Motor neuron (in vitro differentiated cells): ENCODE measurements around the gene NSFL1C. TPM values are rescaled to one million over a fixed set of nuclear protein-coding genes. Genes with fewer than 3 reads are reported as not detected.
"Not testable (repeated sequence)": the region's sequence is repeated elsewhere in the genome, so short reads cannot be mapped to it uniquely, and the experiment has no call there.

Experiments
- ATAC-seq, 8 experiments: fragments of 200-7000 bp; cut with Tn5 transposase; replicated peaks in 6 of 8; 2 replicates each; pipeline ENCODE4 v1.8.0; 2021; ENCODE audit warnings: mild to moderate bottlenecking in 8 of 8, moderate library complexity in 8 of 8
- H3K27ac ChIP-seq, 2 donors: fragments of 250-450 bp; sonication (Bioruptor Pico); 2 replicates each; pipeline ENCODE4 v1.9.0; 2021; ENCODE audit warnings: antibody characterized with exemption in 2 of 2, mild to moderate bottlenecking in 2 of 2, moderate library complexity in 1 of 2
- H3K4me1 ChIP-seq, 2 donors: fragments of 250-450 bp; sonication (Bioruptor Pico); replicated peaks in 1 of 2; 2 replicates each; pipeline ENCODE4 v1.6.1; 2021; ENCODE audit warnings: antibody characterized with exemption in 2 of 2, mild to moderate bottlenecking in 2 of 2, moderate library complexity in 1 of 2
- H3K4me3 ChIP-seq, 5 donors: fragments of 250-450 bp; sonication (Bioruptor Pico); 2 replicates each; pipeline ENCODE4 v1.9.0; 2021; ENCODE audit warnings: antibody characterized with exemption in 5 of 5, mild to moderate bottlenecking in 5 of 5, moderate library complexity in 4 of 5
- WGBS, 10 experiments: fragments of 450-650 bp; shearing (Covaris generic); methylation state at CpG; one replicate each; pipeline ENCODE4 v1.0.0; 2022; 5-methylcytosine and 5-hydroxymethylcytosine counted together
- in situ Hi-C, 9 experiments: fragments of 400-800 bp; cut with MboI; loops; one replicate each; pipeline ENCODE4 v1.15.0; 2021; ENCODE audit warnings: low sequenced_read_pairs in 9 of 9, low pct_unique_long_range_greater_than_20kb in 2 of 9; ENCODE audit not compliant: unreplicated experiment in 9 of 9
- total RNA-seq, 8 experiments: library from RNA; unstranded; fragments of 300-600 nt; gene quantifications; 2 replicates each; pipeline versions ENCODE4 v1.2.3 to v1.2.4, GENCODE V29; 2022

The NSFL1C gene
- 10 to 100 TPM; 40.7 to 65.6 (median 58.2) TPM for total RNA-seq

DNA sequence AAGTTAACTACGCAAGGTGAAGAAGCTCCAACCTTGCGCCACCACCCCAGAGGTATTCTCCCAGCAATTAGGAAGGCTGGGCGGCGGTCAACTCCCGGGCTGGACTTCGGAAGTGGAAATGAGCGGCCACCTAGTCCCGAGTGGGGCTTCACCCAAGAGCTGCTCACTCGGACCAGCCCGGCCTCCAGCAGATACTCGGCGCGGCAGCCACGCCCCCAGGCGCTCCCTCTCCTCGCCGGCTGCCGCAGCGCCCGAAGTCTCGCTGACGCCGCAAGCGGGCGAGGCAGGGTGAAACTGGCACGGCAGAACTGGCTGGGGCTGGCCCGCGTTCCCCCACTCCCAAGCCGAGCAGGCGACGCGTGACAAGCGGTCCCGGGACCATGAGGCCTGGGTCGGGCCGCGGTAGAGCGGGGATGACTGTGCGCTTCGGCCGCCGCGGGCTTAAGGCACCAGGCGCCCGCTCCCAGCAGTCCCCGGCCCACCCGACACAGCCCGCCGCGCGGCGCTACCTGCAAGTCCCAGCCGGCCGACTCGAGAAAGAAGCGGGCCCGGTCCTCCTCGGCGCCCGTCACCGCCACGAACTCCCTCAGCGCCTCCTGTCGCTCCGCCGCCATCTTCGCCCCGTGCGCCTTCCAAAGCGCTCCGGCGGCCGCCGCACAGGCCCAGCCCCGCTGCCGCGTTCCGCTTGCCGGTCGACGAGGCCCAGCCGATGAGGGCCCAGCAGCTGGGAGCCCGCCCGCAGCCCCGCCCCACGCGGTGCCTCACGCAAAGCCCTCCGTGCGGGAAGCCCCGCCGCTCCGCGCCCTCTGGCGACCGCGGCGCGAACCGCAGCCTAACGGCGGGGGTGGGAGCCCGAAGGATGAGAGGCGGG lies at the start of gene NSFL1C:
NSFL1C (minus strand) TSS at position 639 of the 871 bp plus-strand sequence; CDS start at position 614, 25 bp downstream.
- 0 to 7% (median 0%) methylated on average over 1 to 19 of the region's 104 CpGs; no CpG with 5 or more reads in 2 of the 10 experiments for WGBS, 10 experiments
- peak within 1 kb of the TSS; percentile 85 to 98 for H3K27ac ChIP-seq
- peaks cover 9 to 11% of the 10 kb centered on the region in 2 donors for H3K4me1 ChIP-seq
- ATAC-seq = peak; percentile 71 to 97 (median 93)
- peak within 1 kb of the TSS; percentile 82 to 99 (median 88) for H3K4me3 ChIP-seq
- in situ Hi-C loops = loop anchor here in 3 of 9 experiments (10.0 to 25.0 kb wide), 2 partner anchors 152 to 154 kb away; no protein-coding TSS in a partner anchor

GRCh38 chr20:1513801-1514200 lies 47.2 kb upstream of the NSFL1C start:
- 0 to 14% methylated on average over 1 of the region's 1 CpG; no CpG with 5 or more reads in 8 of the 10 experiments for WGBS, 10 experiments

DNA sequence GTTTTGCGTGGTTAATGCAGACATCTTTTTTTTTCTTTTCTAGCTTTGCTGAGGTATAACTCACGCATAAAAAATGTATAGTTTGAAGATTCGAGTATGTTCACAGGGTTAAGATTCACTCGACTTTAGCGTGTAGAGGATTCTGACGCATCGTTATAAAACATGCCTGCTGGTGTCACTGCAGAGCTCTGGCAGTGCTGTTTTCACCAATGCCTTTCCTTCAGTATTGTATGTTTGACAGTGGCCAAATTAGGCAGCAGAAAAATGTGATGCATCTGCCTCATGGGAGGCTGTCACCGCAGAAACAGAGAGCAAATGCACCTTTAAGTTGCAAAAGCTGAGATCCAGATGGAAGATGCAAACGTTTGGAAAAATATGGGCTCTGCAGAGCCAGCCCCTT lies 42.6 kb upstream of the NSFL1C start:
- no peaks in the 10 kb centered on the region for H3K4me1 ChIP-seq
- ATAC-seq = peak in 3 of 8 experiments; percentile 19 to 77 (median 43)
- WGBS, 10 experiments = 0 to 62% (median 13%) methylated on average over 2 to 9 of the region's 9 CpGs
- in situ Hi-C loops = loop anchor here in 1 of 9 experiments (25.0 kb wide), 1 partner anchor 253 kb away; no protein-coding TSS in a partner anchor
- H3K4me3 ChIP-seq = no peak overlapping the region
- H3K27ac ChIP-seq = no peak overlapping the region

More at GRCh38 chr20:1513801-1514200, 47.2 kb upstream of the NSFL1C start:
- no peak for ATAC-seq
- in situ Hi-C loops = loop anchor here in 1 of 9 experiments (25.0 kb wide), 1 partner anchor 248 kb away; no protein-coding TSS in a partner anchor
- Histone ChIP-seq H3K27ac (no peak overlapping the region), H3K4me3 (no peak overlapping the region), H3K4me1 (no peaks in the 10 kb centered on the region)

DNA sequence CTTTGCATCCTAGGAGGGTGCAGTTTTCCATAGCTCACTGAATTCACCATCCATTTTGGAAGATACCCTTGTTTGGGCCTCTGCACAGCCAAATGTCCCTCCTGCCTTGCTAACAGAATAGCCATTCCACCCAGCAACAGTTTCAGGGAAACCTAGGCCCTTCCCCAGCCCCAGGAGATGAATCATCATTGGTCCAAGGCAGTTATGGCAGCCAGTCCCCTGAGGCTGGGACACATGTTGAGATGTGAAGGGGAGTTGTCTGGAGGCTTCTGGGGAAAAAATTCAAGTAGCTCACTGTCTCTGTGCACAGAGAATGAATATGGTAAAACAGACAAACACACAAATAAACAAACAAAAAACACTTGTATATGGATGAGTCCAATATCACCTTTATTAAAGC lies 41.9 kb upstream of the NSFL1C start:
- Histone ChIP-seq H3K4me1 (no peaks in the 10 kb centered on the region), H3K4me3 (no peak overlapping the region), H3K27ac (no peak overlapping the region)
- in situ Hi-C loops = loop anchor here in 1 of 9 experiments (25.0 kb wide), 1 partner anchor 254 kb away; no protein-coding TSS in a partner anchor
- ATAC-seq = peak in 2 of 8 experiments; percentile 66 to 67

DNA sequence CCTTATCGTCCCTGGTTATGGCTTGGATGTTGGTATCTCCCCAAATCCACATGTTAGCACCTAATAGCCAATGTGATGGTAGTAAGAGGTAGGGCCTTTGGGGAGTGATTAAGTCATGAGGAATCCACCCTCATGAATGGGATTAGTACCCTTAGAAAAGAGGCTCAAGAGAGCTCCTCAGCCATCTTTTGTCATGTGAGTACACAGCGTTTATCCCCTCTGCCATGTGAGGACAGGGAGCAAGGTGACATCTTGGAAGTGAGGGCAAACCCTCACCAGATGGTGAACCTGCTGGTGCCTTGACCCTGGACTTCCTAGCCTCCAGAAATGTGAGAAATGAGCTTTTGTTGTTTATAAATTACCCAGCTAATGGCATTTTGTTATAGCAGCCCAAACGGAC lies 40.6 kb upstream of the NSFL1C start:
- 4 to 75% (median 31%) methylated on average over 1 to 3 of the region's 3 CpGs; no CpG with 5 or more reads in 3 of the 10 experiments for WGBS, 10 experiments
- Histone ChIP-seq H3K27ac (no peak overlapping the region), H3K4me3 (no peak overlapping the region), H3K4me1 (no peaks in the 10 kb centered on the region)
- ATAC-seq = no peak
- in situ Hi-C loops = loop anchor here in 1 of 9 experiments (25.0 kb wide), 1 partner anchor 255 kb away; no protein-coding TSS in a partner anchor

DNA sequence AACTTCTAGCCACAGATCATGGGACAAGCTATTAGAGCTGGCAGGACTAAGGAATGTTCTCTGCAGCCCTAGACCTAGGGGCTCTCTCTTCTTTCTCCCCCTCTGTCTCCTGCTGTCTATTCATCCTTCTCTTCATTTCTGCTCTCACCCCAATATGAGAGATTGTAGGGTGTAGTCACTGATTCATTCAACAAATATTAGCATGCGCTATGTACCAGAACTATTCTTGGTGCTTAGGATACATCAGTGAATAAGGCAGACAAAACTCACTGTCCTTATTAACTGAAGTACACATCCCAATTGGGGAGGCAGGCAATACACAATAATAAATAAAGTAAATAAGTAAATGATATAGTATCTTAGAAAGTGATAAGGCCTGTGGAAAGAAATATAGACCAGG lies 39.2 kb upstream of the NSFL1C start:
- Histone ChIP-seq H3K4me1 (no peaks in the 10 kb centered on the region), H3K4me3 (no peak overlapping the region), H3K27ac (no peak overlapping the region)
- ATAC-seq = peak in 2 of 8 experiments; percentile 32 to 41
- 17 to 100% (median 47%) methylated on average over 1 of the region's 1 CpG; no CpG with 5 or more reads in 6 of the 10 experiments for WGBS, 10 experiments
- in situ Hi-C loops = loop anchor here in 1 of 9 experiments (25.0 kb wide), 1 partner anchor 256 kb away; no protein-coding TSS in a partner anchor

DNA sequence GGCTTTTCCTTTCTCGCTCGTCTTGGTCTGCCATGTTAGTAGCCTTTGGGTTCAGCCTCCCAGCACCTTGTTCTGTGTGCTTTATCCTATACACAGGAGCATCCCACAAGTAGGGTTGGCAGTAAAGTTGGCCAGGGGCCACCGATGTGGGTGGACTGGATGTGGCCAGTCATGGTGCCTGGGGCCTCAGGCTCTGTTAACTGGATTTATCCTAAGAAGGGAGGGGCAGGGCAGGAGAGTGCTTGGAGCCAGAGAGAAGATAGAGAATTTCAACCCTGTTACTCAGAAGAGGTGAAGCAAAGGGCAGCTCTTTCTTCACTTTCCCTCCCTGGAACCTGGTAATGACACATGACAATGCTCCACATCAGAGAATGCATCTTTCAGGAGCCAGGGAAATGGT lies 38.7 kb upstream of the NSFL1C start:
- in situ Hi-C loops = loop anchor here in 1 of 9 experiments (25.0 kb wide), 1 partner anchor 257 kb away; no protein-coding TSS in a partner anchor
- WGBS, 10 experiments = 18 to 100% (median 70%) methylated on average over 1 to 3 of the region's 3 CpGs; no CpG with 5 or more reads in 3 of the 10 experiments
- Histone ChIP-seq H3K4me3 (no peak overlapping the region), H3K4me1 (no peaks in the 10 kb centered on the region), H3K27ac (no peak overlapping the region)
- peak in 2 of 8 experiments; percentile 58 to 60 for ATAC-seq

DNA sequence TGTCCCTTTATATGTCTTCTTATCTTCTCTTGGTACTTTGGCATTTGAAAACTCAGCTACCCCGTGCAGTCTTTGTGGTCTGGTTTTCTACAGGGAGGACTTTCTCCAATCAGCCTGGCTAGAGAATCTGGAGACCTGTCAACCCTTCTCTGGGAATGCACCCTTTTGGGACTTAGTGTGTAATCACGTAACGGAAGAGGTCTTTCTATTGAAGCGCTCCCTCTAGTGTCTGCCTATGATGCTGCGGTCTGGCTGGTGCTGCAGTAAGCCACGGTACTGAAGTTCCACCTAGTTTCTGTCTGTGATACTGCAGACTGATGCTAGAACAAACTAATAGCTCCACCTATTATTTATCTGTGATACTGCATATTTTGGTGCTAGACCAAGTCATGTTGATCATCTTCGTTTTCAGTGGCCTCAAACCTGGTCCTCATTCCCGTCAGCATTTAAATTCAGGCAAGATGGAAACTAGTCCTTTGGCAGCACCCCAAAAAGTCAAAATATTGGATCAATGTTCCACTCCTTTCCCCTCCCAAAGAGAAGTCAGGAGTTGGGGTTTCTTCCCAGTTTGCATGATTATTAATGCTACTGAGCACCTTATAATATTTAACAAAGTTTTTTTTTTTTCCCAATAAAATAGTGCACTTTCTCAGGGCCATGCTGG lies 37.0 kb upstream of the NSFL1C start:
- Histone ChIP-seq H3K27ac (no peak overlapping the region), H3K4me1 (no peaks in the 10 kb centered on the region), H3K4me3 (no peak overlapping the region)
- in situ Hi-C loops = loop anchor here in 1 of 9 experiments (25.0 kb wide), 1 partner anchor 259 kb away; no protein-coding TSS in a partner anchor
- WGBS, 10 experiments = 0 to 45% (median 4%) methylated on average over 1 to 8 of the region's 8 CpGs
- peak; percentile 72 to 100 (median 82) for ATAC-seq

GRCh38 chr20:1500496-1500895 lies 33.8 kb upstream of the NSFL1C start:
- Histone ChIP-seq H3K4me3 (no peak overlapping the region), H3K4me1 (no peaks in the 10 kb centered on the region), H3K27ac (no peak overlapping the region)
- 21 to 100% (median 59%) methylated on average over 1 to 3 of the region's 3 CpGs for WGBS, 10 experiments
- no peak for ATAC-seq
- in situ Hi-C loops = loop anchor here in 1 of 9 experiments (25.0 kb wide), 1 partner anchor 262 kb away; no protein-coding TSS in a partner anchor

DNA sequence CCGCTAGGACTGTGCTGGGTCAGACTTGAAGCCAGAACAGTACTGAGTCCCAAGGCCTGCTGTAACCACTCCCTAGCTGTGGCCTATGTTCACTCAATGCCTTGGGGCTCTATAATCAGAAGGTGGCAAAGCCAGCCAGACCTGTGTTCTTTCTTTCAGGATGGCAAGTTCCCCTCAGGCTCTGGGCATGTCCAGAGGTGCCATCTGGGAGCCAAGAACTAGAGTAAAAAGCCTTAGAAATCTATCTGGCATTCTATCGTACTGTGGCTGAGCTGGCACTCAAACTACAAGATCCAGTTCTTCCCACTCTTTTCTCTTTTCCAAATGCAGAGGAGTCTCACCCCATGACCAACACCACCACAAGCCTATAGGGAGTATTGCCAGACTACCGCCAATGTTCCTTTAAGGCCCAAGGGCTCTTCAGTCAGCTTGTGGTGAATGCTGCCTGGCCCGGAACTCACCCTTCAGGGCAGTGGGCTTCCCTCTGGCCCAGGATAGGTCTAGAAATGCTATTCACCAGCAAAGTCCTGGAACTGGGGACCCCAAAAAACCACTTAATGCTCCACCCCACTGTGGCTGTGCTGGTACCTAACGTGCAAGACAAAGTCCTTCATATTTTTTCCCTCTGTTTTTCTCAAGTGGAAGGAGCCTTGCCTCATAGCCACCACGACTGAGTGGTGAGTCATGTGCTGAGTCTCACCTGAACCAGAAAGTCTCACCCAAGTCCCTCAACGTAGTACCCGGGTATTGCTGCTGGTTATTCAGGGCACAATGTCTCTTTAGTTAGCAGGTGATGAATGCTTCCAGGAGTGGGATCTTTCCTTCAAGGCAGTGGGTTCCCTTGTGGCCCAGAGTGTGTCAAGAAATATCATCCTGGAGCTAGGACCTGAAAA lies 33.1 kb upstream of the NSFL1C start:
- no peak for ATAC-seq
- in situ Hi-C loops = loop anchor here in 1 of 9 experiments (25.0 kb wide), 1 partner anchor 263 kb away; no protein-coding TSS in a partner anchor
- 35 to 100% (median 87%) methylated on average over 2 to 6 of the region's 8 CpGs; no CpG with 5 or more reads in 3 of the 10 experiments for WGBS, 10 experiments
- Histone ChIP-seq H3K27ac (no peak overlapping the region), H3K4me3 (no peak overlapping the region), H3K4me1 (no peaks in the 10 kb centered on the region)

- H3K27ac ChIP-seq, H3K4me3 ChIP-seq, in situ Hi-C loops, H3K4me1 ChIP-seq: not testable (repeated sequence)
- peak in 1 of 8 experiments; percentile 28 for ATAC-seq
- WGBS, 10 experiments = 42 to 100% (median 86%) methylated on average over 2 to 5 of the region's 5 CpGs; no CpG with 5 or more reads in 2 of the 10 experiments
Observed at GRCh38 chr20:1497371-1497770, 30.7 kb upstream of the NSFL1C start.

DNA sequence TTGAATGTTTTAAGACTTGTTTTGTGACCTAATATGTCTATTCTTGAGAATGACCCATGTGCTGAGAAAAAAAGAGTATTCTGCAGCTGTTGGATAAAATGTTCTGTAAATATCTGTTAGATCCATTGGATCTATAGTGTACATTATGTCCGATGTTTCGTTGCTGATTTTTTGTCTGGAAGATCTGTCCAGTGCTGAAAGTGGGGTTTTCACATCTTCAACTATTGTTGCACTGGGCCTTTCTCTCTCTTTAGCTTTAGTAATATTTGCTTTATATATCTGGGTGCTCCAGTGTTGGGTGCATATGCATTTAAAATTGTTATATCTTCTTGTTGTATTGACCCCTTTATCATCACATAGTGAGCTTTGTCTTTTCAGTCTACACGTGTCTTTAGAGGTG lies 30.3 kb upstream of the NSFL1C start:
- in situ Hi-C loops = no loop called here
- no peak overlapping the region for H3K27ac ChIP-seq
- 11 to 100% (median 78%) methylated on average over 1 to 3 of the region's 3 CpGs for WGBS, 10 experiments
- no peaks in the 10 kb centered on the region for H3K4me1 ChIP-seq
- ATAC-seq = no peak
- H3K4me3 ChIP-seq = no peak overlapping the region
